Measurements from ENCODE around the gene CCDC102A. TPM values are rescaled to one million over a fixed set of nuclear protein-coding genes. Genes with fewer than 3 reads are reported as not detected.

The CCDC102A gene
- total and polyA plus RNA-seq, 10 of the 15 experiments (the other 5 are each of a cell fraction or from before 2014, with no cell fraction given) = 0.03 to 5.9 (median 2.4) TPM

- no peaks in the 10 kb centered on the region for H4K20me1 ChIP-seq (ENCODE audit: control insufficient read depth, insufficient read depth)
- no peak overlapping the region for H3K9ac ChIP-seq (ENCODE audit: control insufficient read depth, insufficient read depth, low read length)
- ChIA-PET SMC1A (ENCODE audit: uncharacterized antibody, unreplicated experiment) (interaction anchor here (1.0 to 1.3 kb wide), 3 partner anchors 26 to 93 kb away, joined by 3 to 6 read pairs (median 3); no protein-coding TSS in a partner anchor), RAD21 (ENCODE audit: unreplicated experiment) (interaction anchor here (1.1 to 1.2 kb wide), 2 partner anchors 9 to 93 kb away, joined by 3 to 4 read pairs; no protein-coding TSS in a partner anchor), POLR2A (no interaction called here), CTCF (interaction anchor here (0.9 to 2.1 kb wide), 5 partner anchors 9 to 95 kb away, joined by 3 to 8 read pairs (median 6); partner anchors contain the start of gene POLR2C)
- no peaks in the 10 kb centered on the region for H3K4me1 ChIP-seq (ENCODE audit: control insufficient read depth, insufficient read depth, low read length)
- no peak for TF ChIP-seq ASH2L (IDR thresholded peaks at IDR 0.05; ENCODE audit: borderline replicate concordance, low read depth)
- H3K36me3 ChIP-seq (ENCODE audit: control insufficient read depth in 2 of 2, insufficient read depth in 2 of 2, low read length in 1 of 2) = peaks cover 0 to 3% of the 10 kb centered on the region in 2 experiments; a peak in 2 of 4 replicates
- FAIRE-seq (no peak), ATAC-seq (0 out of 3 replicates have a peak, but pooled peaks have one; percentile 14), DNase-seq (ENCODE audit: low read depth, low spot score) (no peak)
- H3K4me3 ChIP-seq = no peak overlapping the region
- in situ Hi-C loops (cut with MboI) = no loop called here
- 65% methylated on average over 14 of the region's 14 CpGs for WGBS (ENCODE audit: insufficient coverage, insufficient replicate concordance, low lambda C conversion rate, missing lambda C conversion rate)
- H3K27ac ChIP-seq (ENCODE audit: control insufficient read depth, insufficient read depth) = no peak overlapping the region
- no peak overlapping the region for H2AFZ ChIP-seq (ENCODE audit: control insufficient read depth, low read depth, low read length)
- no peaks in the 10 kb centered on the region for H3K9me3 ChIP-seq (replicated peaks; ENCODE audit: control insufficient read depth, insufficient read depth, low read length)
- intact Hi-C loops (cut with micrococcal nuclease; ENCODE audit: unreplicated experiment) = no loop called here
- no peaks in the 10 kb centered on the region for H3K27me3 ChIP-seq (replicated peaks in 1 of 2; ENCODE audit: control insufficient read depth in 2 of 2, insufficient read depth in 2 of 2, low read length in 1 of 2)
- BruUV-seq (replicated peaks) = no TSS peak
- H3K4me2 ChIP-seq (ENCODE audit: control insufficient read depth, insufficient read depth) = no peak overlapping the region
- H3K79me2 ChIP-seq (ENCODE audit: control insufficient read depth, insufficient read depth, low read length) = no peaks in the 10 kb centered on the region
These were observed 22.8 kb downstream of the CCDC102A start for GRCh38 chr16:57513371-57514102.

GRCh38 chr16:57512296-57513001, 23.9 kb downstream of the CCDC102A start:
- ChIA-PET CTCF (interaction anchor here (0.8 to 2.1 kb wide), 4 partner anchors 8 to 63 kb away, joined by 3 to 9 read pairs (median 6); partner anchors contain the start of gene POLR2C), SMC1A (ENCODE audit: uncharacterized antibody, unreplicated experiment) (interaction anchor here (0.8 to 1.3 kb wide), 2 partner anchors 92 to 131 kb away, joined by 3 read pairs; no protein-coding TSS in a partner anchor), RAD21 (ENCODE audit: unreplicated experiment) (interaction anchor here (0.7 kb wide), 1 partner anchor 271 kb away, joined by 3 read pairs; no protein-coding TSS in a partner anchor), POLR2A (interaction anchor here (0.7 to 1.4 kb wide), 2 partner anchors 42 to 65 kb away, joined by 3 to 4 read pairs; partner anchors contain the start of genes CIAPIN1 and COQ9)
- no peaks in the 10 kb centered on the region for H3K9me3 ChIP-seq (replicated peaks; ENCODE audit: control insufficient read depth, insufficient read depth, low read length)
- no peak overlapping the region for H3K27ac ChIP-seq (ENCODE audit: control insufficient read depth, insufficient read depth)
- H3K4me1 ChIP-seq (ENCODE audit: control insufficient read depth, insufficient read depth, low read length) = no peaks in the 10 kb centered on the region
- BruUV-seq (replicated peaks) = no TSS peak
- no peaks in the 10 kb centered on the region for H3K79me2 ChIP-seq (ENCODE audit: control insufficient read depth, insufficient read depth, low read length)
- no peak overlapping the region for H2AFZ ChIP-seq (ENCODE audit: control insufficient read depth, low read depth, low read length)
- H4K20me1 ChIP-seq (ENCODE audit: control insufficient read depth, insufficient read depth) = no peaks in the 10 kb centered on the region
- DNase-seq (ENCODE audit: low read depth, low spot score) (no peak), ATAC-seq (no peak), FAIRE-seq (no peak)
- peaks cover 0 to 3% of the 10 kb centered on the region in 2 experiments; a peak in 2 of 4 replicates for H3K36me3 ChIP-seq (ENCODE audit: control insufficient read depth in 2 of 2, insufficient read depth in 2 of 2, low read length in 1 of 2)
- H3K27me3 ChIP-seq (replicated peaks in 1 of 2; ENCODE audit: control insufficient read depth in 2 of 2, insufficient read depth in 2 of 2, low read length in 1 of 2) = no peaks in the 10 kb centered on the region
- intact Hi-C loops (cut with micrococcal nuclease; ENCODE audit: unreplicated experiment) (no loop called here), in situ Hi-C loops (cut with MboI) (no loop called here)
- no peak overlapping the region for H3K4me2 ChIP-seq (ENCODE audit: control insufficient read depth, insufficient read depth)
- 85% methylated on average over 19 of the region's 23 CpGs for WGBS (ENCODE audit: insufficient coverage, insufficient replicate concordance, low lambda C conversion rate, missing lambda C conversion rate)
- H3K9ac ChIP-seq (ENCODE audit: control insufficient read depth, insufficient read depth, low read length) = no peak overlapping the region
- H3K4me3 ChIP-seq = no peak overlapping the region
- TF ChIP-seq SUPT20H (IDR thresholded peaks at IDR 0.05; ENCODE audit: borderline replicate concordance, control insufficient read depth, low read depth, low read length) = no peak
- TF ChIP-seq EGR1 (IDR thresholded peaks at IDR 0.05; ENCODE audit: borderline replicate concordance in 1 of 2, low read depth in 2 of 2, low read length in 2 of 2) = no peak
- TF ChIP-seq TAF1 (IDR thresholded peaks at IDR 0.05; ENCODE audit: borderline replicate concordance, low read depth, low read length) = no peak
- no peak for TF ChIP-seq MTA2 (IDR thresholded peaks at IDR 0.05; ENCODE audit: low read depth)
- no peak for TF ChIP-seq RAD51 (IDR thresholded peaks at IDR 0.05)
- no peak for TF ChIP-seq RELB (IDR thresholded peaks at IDR 0.05; ENCODE audit: low read depth)

All from GM12878 (cell line).